SH-SY5Y (cell line): Measurements from ENCODE around the gene SMIM26.

Experiments used
- GATA2 ChIP-seq: IDR thresholded peaks from 2 replicates; pipeline ENCODE4 v1.6.1; 2011; ENCODE audit warnings: mild to moderate bottlenecking, low read depth, low read length
- GATA3 ChIP-seq: IDR thresholded peaks from 2 replicates; pipeline ENCODE4 v1.6.1; 2011; ENCODE audit warnings: low read depth, mild to moderate bottlenecking, low read length, moderate library complexity

The SMIM26 gene

GRCh38 chr20:18614244-18614643, 47.0 kb downstream of the SMIM26 start:
- TF ChIP-seq GATA3 (no peak), GATA2 (no peak)

GRCh38 chr20:18615020-18615650, 47.9 kb downstream of the SMIM26 start:
- TF ChIP-seq GATA2 (no peak), GATA3 (no peak)
